ENCODE data around the gene RNF34.

Gene RNF34

GRCh38 chr12:121405211-121405610 is 5.3 kb downstream of the RNF34 start:
- no peak for DNase-seq (ENCODE audit: extremely low read depth, low read depth)
- no peak for TF ChIP-seq CTCF (IDR thresholded peaks at IDR 0.05; ENCODE audit: low read depth, low read length)

- TF ChIP-seq CTCF (IDR thresholded peaks at IDR 0.05; ENCODE audit: low read depth, low read length), result no peak
- no peak for DNase-seq (ENCODE audit: extremely low read depth, low read depth)
These were observed 14.0 kb downstream of the RNF34 start for GRCh38 chr12:121413917-121414316.

GRCh38 chr12:121417847-121418246 is 17.9 kb downstream of the RNF34 start:
- no peak for DNase-seq (ENCODE audit: extremely low read depth, low read depth)
- no peak for TF ChIP-seq CTCF (IDR thresholded peaks at IDR 0.05; ENCODE audit: low read depth, low read length)

- DNase-seq (ENCODE audit: extremely low read depth, low read depth), result no peak
- no peak for TF ChIP-seq CTCF (IDR thresholded peaks at IDR 0.05; ENCODE audit: low read depth, low read length)
These were observed 20.2 kb downstream of the RNF34 start for GRCh38 chr12:121420109-121420508.

- TF ChIP-seq CTCF (IDR thresholded peaks at IDR 0.05; ENCODE audit: low read depth, low read length), result no peak
- DNase-seq (ENCODE audit: extremely low read depth, low read depth), result no peak
These were observed 23.3 kb downstream of the RNF34 start for GRCh38 chr12:121423253-121423652.

GRCh38 chr12:121423682-121424623 is 24.0 kb downstream of the RNF34 start:
- no peak for TF ChIP-seq CTCF (IDR thresholded peaks at IDR 0.05; ENCODE audit: low read depth, low read length)

GRCh38 chr12:121424624-121424975 is 24.7 kb downstream of the RNF34 start:
- DNase-seq (ENCODE audit: extremely low read depth, low read depth), result no peak
- no peak for TF ChIP-seq CTCF (IDR thresholded peaks at IDR 0.05; ENCODE audit: low read depth, low read length)

More at GRCh38 chr12:121423682-121424623, 24.0 kb downstream of the RNF34 start:
- DNase-seq (ENCODE audit: extremely low read depth, low read depth), result no peak
